A549 (cell line): ENCODE data around the gene DQX1.

Experiments
- CTCF ChIP-seq: fragments of >200 bp; sonication (Bioruptor Twin); formaldehyde crosslinking; IDR thresholded peaks from 3 replicates; pipeline ENCODE4 v1.5.1; 2016
- TF ChIP-seq, protein P1 (sequence below): IDR thresholded peaks from 2 replicates; pipeline ENCODE4 v1.6.1; 2012
- TF ChIP-seq, protein P2 (sequence below): fragments of 200-600 bp; sonication (generic); IDR thresholded peaks from 2 replicates; pipeline ENCODE4 v1.6.1; 2016; ENCODE audit warnings: antibody characterized with exemption, mild to moderate bottlenecking, moderate library complexity

- TF ChIP-seq, protein P1, sequence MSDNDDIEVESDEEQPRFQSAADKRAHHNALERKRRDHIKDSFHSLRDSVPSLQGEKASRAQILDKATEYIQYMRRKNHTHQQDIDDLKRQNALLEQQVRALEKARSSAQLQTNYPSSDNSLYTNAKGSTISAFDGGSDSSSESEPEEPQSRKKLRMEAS = no peak
- no peak for TF ChIP-seq CTCF
- TF ChIP-seq, protein P2, sequence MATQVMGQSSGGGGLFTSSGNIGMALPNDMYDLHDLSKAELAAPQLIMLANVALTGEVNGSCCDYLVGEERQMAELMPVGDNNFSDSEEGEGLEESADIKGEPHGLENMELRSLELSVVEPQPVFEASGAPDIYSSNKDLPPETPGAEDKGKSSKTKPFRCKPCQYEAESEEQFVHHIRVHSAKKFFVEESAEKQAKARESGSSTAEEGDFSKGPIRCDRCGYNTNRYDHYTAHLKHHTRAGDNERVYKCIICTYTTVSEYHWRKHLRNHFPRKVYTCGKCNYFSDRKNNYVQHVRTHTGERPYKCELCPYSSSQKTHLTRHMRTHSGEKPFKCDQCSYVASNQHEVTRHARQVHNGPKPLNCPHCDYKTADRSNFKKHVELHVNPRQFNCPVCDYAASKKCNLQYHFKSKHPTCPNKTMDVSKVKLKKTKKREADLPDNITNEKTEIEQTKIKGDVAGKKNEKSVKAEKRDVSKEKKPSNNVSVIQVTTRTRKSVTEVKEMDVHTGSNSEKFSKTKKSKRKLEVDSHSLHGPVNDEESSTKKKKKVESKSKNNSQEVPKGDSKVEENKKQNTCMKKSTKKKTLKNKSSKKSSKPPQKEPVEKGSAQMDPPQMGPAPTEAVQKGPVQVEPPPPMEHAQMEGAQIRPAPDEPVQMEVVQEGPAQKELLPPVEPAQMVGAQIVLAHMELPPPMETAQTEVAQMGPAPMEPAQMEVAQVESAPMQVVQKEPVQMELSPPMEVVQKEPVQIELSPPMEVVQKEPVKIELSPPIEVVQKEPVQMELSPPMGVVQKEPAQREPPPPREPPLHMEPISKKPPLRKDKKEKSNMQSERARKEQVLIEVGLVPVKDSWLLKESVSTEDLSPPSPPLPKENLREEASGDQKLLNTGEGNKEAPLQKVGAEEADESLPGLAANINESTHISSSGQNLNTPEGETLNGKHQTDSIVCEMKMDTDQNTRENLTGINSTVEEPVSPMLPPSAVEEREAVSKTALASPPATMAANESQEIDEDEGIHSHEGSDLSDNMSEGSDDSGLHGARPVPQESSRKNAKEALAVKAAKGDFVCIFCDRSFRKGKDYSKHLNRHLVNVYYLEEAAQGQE = no peak
Observed at GRCh38 chr2:74499940-74500577, 26.0 kb downstream of the DQX1 start.
